Fibroblast of mammary gland (primary cell): ENCODE data around the gene RAD50.

ENCODE experiments used
- DNase-seq: peaks from one replicate; pipeline ENCODE4 v3.0.0-alpha.2; 2010; ENCODE audit warnings: low read depth
- H3K4me3 ChIP-seq: 2 replicates; pipeline ENCODE4 v1.5.1; 2011; ENCODE audit warnings: low read depth, mild to moderate bottlenecking, low read length, moderate library complexity; ENCODE audit not compliant: control insufficient read depth
- CTCF ChIP-seq: conservative IDR thresholded peaks from 2 replicates; pipeline ENCODE4 v1.5.1; 2011; ENCODE audit warnings: low read depth, low read length, inconsistent platforms; ENCODE audit not compliant: control insufficient read depth, insufficient read depth

RAD50 gene

DNA sequence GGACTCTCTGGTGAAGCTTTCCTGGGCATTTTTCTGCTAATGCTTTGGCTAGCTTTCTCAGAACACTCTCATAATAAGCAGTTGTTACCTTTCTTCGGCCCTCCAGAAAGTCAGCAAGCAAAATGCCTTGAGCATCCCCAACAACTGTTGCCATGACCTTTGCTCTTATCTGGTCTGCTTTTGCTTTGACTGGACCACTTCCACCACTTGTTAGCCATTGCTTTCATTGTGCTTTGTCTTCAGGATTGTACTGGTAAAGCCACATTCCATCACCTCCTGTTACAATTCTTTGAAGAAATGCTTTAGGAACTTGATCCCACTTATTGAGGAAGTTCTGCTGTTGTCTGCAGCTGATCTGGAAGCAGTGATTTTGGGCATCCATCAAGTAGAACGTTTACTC, 35.7 kb downstream of the RAD50 start:
- DNase-seq, result no peak
- no peak overlapping the region for H3K4me3 ChIP-seq
- no peak for TF ChIP-seq CTCF

- no peak overlapping the region for H3K4me3 ChIP-seq
- no peak for TF ChIP-seq CTCF
- no peak for DNase-seq
Observed at GRCh38 chr5:132594170-132594569, 37.4 kb downstream of the RAD50 start.

DNA sequence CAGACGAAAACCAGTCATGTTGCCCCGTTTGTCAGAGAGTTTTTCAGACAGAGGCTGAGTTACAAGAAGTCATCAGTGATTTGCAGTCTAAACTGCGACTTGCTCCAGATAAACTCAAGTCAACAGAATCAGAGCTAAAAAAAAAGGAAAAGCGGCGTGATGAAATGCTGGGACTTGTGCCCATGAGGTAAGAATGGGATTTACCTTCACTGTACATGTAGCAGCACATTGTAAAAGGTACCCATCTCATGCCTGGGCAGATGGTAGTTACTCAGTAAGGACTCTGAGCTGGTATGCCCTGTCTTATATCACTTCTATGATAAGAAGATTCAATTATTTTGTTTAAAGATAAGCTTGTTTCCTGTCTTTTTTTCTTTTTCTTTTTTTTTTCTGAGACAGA, 38.8 kb downstream of the RAD50 start:
- H3K4me3 ChIP-seq, result no peak overlapping the region
- DNase-seq, result no peak
- no peak for TF ChIP-seq CTCF

GRCh38 chr5:132601071-132601728, 44.4 kb downstream of the RAD50 start:
- DNase-seq, result peak; percentile 45
- no peak for TF ChIP-seq CTCF
- H3K4me3 ChIP-seq, result no peak overlapping the region

DNA sequence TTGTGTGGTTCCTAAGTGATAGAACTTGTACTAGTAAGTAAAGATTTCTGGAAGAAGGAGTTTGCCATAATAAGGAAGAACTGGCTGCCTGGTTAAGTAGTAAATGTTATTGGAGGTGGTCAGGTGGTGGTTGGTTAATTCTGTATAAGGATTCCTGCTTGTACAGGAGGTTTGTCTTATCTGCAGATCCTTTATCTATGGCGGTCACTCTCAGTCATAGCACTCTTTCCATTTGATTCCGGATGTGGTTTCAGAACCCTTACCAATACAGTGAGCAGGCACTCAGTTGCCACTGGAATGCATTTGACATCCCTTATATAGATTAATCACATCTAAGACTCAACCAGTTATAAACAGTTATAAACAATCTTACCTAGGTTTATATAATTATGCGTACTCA, 50.3 kb downstream of the RAD50 start:
- DNase-seq, result no peak
- no peak for TF ChIP-seq CTCF
- no peak overlapping the region for H3K4me3 ChIP-seq

GRCh38 chr5:132608107-132608506, 51.3 kb downstream of the RAD50 start:
- TF ChIP-seq CTCF, result no peak
- DNase-seq, result no peak

DNA sequence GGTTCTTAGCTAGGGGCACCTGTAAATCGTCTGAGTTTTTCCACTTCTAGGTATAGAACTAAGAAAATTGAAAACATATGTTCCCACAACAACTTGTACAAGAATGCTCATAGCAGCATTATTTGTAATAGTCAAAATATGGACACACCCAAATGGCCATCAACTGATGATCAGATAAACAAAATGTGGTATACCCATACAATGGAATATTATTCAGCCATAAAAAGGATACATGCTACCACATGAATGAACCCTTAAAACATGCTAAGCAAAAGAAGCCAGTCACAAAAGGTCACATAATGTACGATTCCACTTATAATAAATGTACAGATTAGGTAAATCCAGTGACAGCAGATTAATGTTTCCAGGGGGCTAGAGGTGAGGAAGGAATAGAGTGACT, 55.2 kb downstream of the RAD50 start:
- TF ChIP-seq CTCF, result no peak
- H3K4me3 ChIP-seq, result no peak overlapping the region
- no peak for DNase-seq

More at GRCh38 chr5:132608107-132608506, 51.3 kb downstream of the RAD50 start:
- no peak overlapping the region for H3K4me3 ChIP-seq
